NT2/D1 (cell line): ENCODE data around the gene RTN4RL1.

ENCODE experiments used
- YY1 ChIP-seq: IDR thresholded peaks from 2 replicates; pipeline ENCODE4 v1.6.1; 2011; ENCODE audit not compliant: insufficient read length, insufficient read depth
- ZNF274 ChIP-seq: IDR thresholded peaks from 2 replicates; pipeline ENCODE4 v1.6.1; 2011; ENCODE audit warnings: mild to moderate bottlenecking, low read depth, low read length

DNA sequence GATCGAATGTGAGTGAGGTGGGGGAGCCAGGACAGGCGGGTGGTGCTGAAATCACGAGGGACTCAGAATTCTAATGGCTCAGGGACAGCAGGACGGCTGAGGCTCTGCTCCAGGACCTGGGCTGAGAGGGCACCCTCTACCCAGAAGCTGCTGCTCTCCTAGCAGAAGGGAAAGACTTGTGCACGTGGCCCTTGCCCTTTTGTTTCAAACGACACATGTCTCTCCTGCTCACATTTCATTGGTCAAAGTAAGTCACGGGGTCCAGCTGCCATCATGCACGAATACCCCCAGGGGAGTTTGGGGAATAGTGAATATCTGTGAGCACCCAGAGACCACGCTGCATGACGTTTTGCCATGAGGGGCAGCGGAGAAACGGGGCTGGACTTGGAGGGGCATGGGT, 73.2 kb downstream of the RTN4RL1 start:
- TF ChIP-seq YY1 (no peak), ZNF274 (no peak)
